Panc1 (cell line): ENCODE measurements around the gene ZNF592.

ENCODE experiments used
- POLR2AphosphoS5 ChIP-seq: IDR thresholded peaks from 2 replicates; pipeline ENCODE4 v1.6.1; 2012; ENCODE audit warnings: mild to moderate bottlenecking, low read depth, low read length, moderate library complexity
- TF ChIP-seq, protein P1 (sequence below): fragments of 450-650 bp; IDR thresholded peaks from 2 replicates; pipeline ENCODE4 v1.5.1; 2017; ENCODE audit warnings: mild to moderate bottlenecking
- TF ChIP-seq, protein P2 (sequence below), 2 experiments: IDR thresholded peaks; 2 replicates each; pipeline ENCODE4 v1.6.1; 2011 to 2012; ENCODE audit warnings: low read depth in 2 of 2, control low read depth in 1 of 2, low read length in 1 of 2, mild to moderate bottlenecking in 1 of 2, moderate library complexity in 1 of 2; ENCODE audit not compliant: insufficient read depth in 1 of 2

DNA sequence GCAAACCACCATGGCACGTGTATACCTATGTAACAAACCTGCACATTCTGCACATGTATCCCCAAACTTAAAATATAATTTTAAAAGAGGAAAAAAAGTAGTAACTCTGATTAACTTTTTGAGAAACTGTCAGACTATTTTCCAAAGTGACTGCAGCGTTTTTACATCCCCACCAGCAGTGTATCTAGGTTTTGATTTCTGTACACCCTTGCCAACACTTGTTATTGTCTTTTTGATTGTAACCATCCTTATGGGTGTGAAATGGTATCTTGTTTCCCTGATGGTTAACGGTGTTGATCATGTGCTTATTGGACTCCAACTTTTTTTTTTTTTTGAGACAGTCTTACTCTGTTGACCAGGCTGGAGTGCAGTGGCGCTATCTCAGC lies 45.8 kb downstream of the ZNF592 start:
- TF ChIP-seq, protein P1, sequence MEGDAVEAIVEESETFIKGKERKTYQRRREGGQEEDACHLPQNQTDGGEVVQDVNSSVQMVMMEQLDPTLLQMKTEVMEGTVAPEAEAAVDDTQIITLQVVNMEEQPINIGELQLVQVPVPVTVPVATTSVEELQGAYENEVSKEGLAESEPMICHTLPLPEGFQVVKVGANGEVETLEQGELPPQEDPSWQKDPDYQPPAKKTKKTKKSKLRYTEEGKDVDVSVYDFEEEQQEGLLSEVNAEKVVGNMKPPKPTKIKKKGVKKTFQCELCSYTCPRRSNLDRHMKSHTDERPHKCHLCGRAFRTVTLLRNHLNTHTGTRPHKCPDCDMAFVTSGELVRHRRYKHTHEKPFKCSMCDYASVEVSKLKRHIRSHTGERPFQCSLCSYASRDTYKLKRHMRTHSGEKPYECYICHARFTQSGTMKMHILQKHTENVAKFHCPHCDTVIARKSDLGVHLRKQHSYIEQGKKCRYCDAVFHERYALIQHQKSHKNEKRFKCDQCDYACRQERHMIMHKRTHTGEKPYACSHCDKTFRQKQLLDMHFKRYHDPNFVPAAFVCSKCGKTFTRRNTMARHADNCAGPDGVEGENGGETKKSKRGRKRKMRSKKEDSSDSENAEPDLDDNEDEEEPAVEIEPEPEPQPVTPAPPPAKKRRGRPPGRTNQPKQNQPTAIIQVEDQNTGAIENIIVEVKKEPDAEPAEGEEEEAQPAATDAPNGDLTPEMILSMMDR, result no peak
- TF ChIP-seq POLR2AphosphoS5, result no peak
- TF ChIP-seq, protein P2, sequence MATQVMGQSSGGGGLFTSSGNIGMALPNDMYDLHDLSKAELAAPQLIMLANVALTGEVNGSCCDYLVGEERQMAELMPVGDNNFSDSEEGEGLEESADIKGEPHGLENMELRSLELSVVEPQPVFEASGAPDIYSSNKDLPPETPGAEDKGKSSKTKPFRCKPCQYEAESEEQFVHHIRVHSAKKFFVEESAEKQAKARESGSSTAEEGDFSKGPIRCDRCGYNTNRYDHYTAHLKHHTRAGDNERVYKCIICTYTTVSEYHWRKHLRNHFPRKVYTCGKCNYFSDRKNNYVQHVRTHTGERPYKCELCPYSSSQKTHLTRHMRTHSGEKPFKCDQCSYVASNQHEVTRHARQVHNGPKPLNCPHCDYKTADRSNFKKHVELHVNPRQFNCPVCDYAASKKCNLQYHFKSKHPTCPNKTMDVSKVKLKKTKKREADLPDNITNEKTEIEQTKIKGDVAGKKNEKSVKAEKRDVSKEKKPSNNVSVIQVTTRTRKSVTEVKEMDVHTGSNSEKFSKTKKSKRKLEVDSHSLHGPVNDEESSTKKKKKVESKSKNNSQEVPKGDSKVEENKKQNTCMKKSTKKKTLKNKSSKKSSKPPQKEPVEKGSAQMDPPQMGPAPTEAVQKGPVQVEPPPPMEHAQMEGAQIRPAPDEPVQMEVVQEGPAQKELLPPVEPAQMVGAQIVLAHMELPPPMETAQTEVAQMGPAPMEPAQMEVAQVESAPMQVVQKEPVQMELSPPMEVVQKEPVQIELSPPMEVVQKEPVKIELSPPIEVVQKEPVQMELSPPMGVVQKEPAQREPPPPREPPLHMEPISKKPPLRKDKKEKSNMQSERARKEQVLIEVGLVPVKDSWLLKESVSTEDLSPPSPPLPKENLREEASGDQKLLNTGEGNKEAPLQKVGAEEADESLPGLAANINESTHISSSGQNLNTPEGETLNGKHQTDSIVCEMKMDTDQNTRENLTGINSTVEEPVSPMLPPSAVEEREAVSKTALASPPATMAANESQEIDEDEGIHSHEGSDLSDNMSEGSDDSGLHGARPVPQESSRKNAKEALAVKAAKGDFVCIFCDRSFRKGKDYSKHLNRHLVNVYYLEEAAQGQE (IDR thresholded peaks at IDR 0.05; ENCODE audit: insufficient read depth in 1 of 2, low read depth in 2 of 2, low read length in 1 of 2), result no peak
